Common myeloid progenitor, CD34-positive (primary cell): ENCODE measurements around the gene GRB10.
"Not testable (repeated sequence)": the region's sequence is repeated elsewhere in the genome, so short reads cannot be mapped to it uniquely, and the experiment has no call there.

ENCODE experiments used
- CTCF ChIA-PET: fragments of 350-600 bp; sonication (Branson Sonifier 250); formaldehyde crosslinking; loops from one replicate; lab custom pipeline; 2021; ENCODE audit warnings: antibody characterized with exemption; lab: Charles Lee
- POLR2A ChIA-PET: fragments of 350-600 bp; sonication (Branson Sonifier 250); formaldehyde crosslinking; loops from one replicate; lab custom pipeline; 2021; ENCODE audit warnings: antibody characterized with exemption; lab: Charles Lee
- DNase-seq, 3 donors: peaks; one replicate each; pipeline versions ENCODE4 v3.0.0 to v3.0.0-alpha.2; 2013
- H3K27ac ChIP-seq, 2 experiments: 1 replicate in 1 of 2; 2 replicates in 1 of 2; pipeline ENCODE4 v1.7.0; 2013; ENCODE audit warnings: inconsistent platforms in 2 of 2, low read length in 2 of 2, mild to moderate bottlenecking in 2 of 2, low read depth in 1 of 2, moderate library complexity in 1 of 2; ENCODE audit not compliant: severe bottlenecking in 2 of 2, insufficient read depth in 1 of 2, poor library complexity in 1 of 2
- H3K27me3 ChIP-seq, 5 experiments: replicated peaks in 2 of 5; 1 replicate in 3 of 5; 2 replicates in 2 of 5; pipeline versions ENCODE4 v1.6.1 to v1.7.0; 2013; ENCODE audit warnings: low read length in 4 of 5, mild to moderate bottlenecking in 2 of 5, moderate library complexity in 2 of 5, inconsistent platforms in 1 of 5; ENCODE audit not compliant: insufficient read depth in 5 of 5, control insufficient read depth in 4 of 5
- H3K36me3 ChIP-seq, 4 experiments: 1 replicate in 2 of 4; 2 replicates in 2 of 4; pipeline versions ENCODE4 v1.6.1 to v1.7.0; 2013; ENCODE audit warnings: low read length in 3 of 4, control low read depth in 1 of 4, mild to moderate bottlenecking in 1 of 4; ENCODE audit not compliant: control insufficient read depth in 4 of 4, insufficient read depth in 4 of 4
- H3K4me1 ChIP-seq, 4 experiments: 1 replicate in 3 of 4; 2 replicates in 1 of 4; pipeline versions ENCODE4 v1.6.1 to v1.7.1; 2013; ENCODE audit warnings: low read length in 3 of 4, mild to moderate bottlenecking in 3 of 4, control low read depth in 1 of 4, inconsistent platforms in 1 of 4, moderate library complexity in 1 of 4; ENCODE audit not compliant: control insufficient read depth in 4 of 4, insufficient read depth in 4 of 4; ENCODE audit errors: control extremely low read depth in 1 of 4
- H3K4me3 ChIP-seq, 7 experiments: 1 replicate in 4 of 7; 2 replicates in 3 of 7; pipeline versions ENCODE4 v1.5.1 to v1.7.0; 2013; ENCODE audit warnings: mild to moderate bottlenecking in 7 of 7, low read length in 6 of 7, moderate library complexity in 6 of 7, inconsistent platforms in 2 of 7, low read depth in 2 of 7, control low read depth in 1 of 7; ENCODE audit not compliant: insufficient read depth in 4 of 7, control insufficient read depth in 1 of 7; ENCODE audit errors: extremely low read depth in 1 of 7
- H3K9me3 ChIP-seq, 5 experiments: 1 replicate in 4 of 5; 2 replicates in 1 of 5; pipeline versions ENCODE4 v1.6.1 to v1.7.1; 2013; ENCODE audit warnings: low read length in 4 of 5, mild to moderate bottlenecking in 2 of 5, inconsistent platforms in 1 of 5, low read depth in 1 of 5, moderate library complexity in 1 of 5; ENCODE audit not compliant: control insufficient read depth in 4 of 5, insufficient read depth in 2 of 5; ENCODE audit errors: control extremely low read depth in 1 of 5
- WGBS: methylation state at CpG from one replicate; pipeline ENCODE4 v1.1.5; 2013; ENCODE audit not compliant: insufficient coverage; 5-methylcytosine and 5-hydroxymethylcytosine counted together

Gene GRB10

GRCh38 chr7:50590535-50590934 is 192.2 kb downstream of the GRB10 start:
- ChIA-PET POLR2A (no interaction called here), CTCF (interaction anchor here (1.5 kb wide), 1 partner anchor 89 kb away, joined by 3 read pairs; no protein-coding TSS in a partner anchor)
- H3K27ac ChIP-seq, result no peak overlapping the region
- no peaks in the 10 kb centered on the region for H3K27me3 ChIP-seq
- H3K4me1 ChIP-seq, result no peaks in the 10 kb centered on the region
- 100% methylated on average over 7 of the region's 13 CpGs for WGBS
- H3K9me3 ChIP-seq, result no peaks in the 10 kb centered on the region
- no peak overlapping the region for H3K4me3 ChIP-seq
- H3K36me3 ChIP-seq, result peaks cover 5 to 24% (median 17%) of the 10 kb centered on the region in 4 experiments
- no peak for DNase-seq

GRCh38 chr7:50589364-50589763 is 193.3 kb downstream of the GRB10 start:
- Histone ChIP-seq H3K9me3 (peaks cover 0 to 5% (median under 1%) of the 10 kb centered on the region in 5 experiments), H3K36me3 (peaks cover 3 to 20% (median 16%) of the 10 kb centered on the region in 4 experiments), H3K4me1 (no peaks in the 10 kb centered on the region), H3K27me3 (no peaks in the 10 kb centered on the region), H3K27ac (no peak overlapping the region), H3K4me3 (no peak overlapping the region)
- WGBS, result 100% methylated on average over 1 of the region's 2 CpGs
- POLR2A ChIA-PET, result no interaction called here
- CTCF ChIA-PET, result interaction anchor here (1.0 to 1.5 kb wide), 2 partner anchors 90 to 122 kb away, joined by 3 read pairs; no protein-coding TSS in a partner anchor
- DNase-seq, result no peak

- Histone ChIP-seq H3K4me3 (no peak overlapping the region), H3K9me3 (peaks cover 0 to 9% (median 3%) of the 10 kb centered on the region in 5 experiments), H3K4me1 (no peaks in the 10 kb centered on the region), H3K36me3 (peaks cover 3 to 15% (median 12%) of the 10 kb centered on the region in 4 experiments), H3K27me3 (no peaks in the 10 kb centered on the region), H3K27ac (no peak overlapping the region)
- ChIA-PET POLR2A (no interaction called here), CTCF (interaction anchor here (1.0 kb wide), 1 partner anchor 122 kb away, joined by 3 read pairs; no protein-coding TSS in a partner anchor)
- peak in 1 of 3 donors; percentile 18 for DNase-seq
- WGBS, result 82% methylated on average over 8 of the region's 8 CpGs
Measured at GRCh38 chr7:50588937-50589336, 193.8 kb downstream of the GRB10 start.

GRCh38 chr7:50587737-50588136 is 195.0 kb downstream of the GRB10 start:
- CTCF ChIA-PET, result interaction anchor here (0.9 to 2.7 kb wide), 2 partner anchors 45 to 120 kb away, joined by 3 to 13 read pairs; no protein-coding TSS in a partner anchor
- Histone ChIP-seq H3K4me3 (no peak overlapping the region), H3K27me3 (no peaks in the 10 kb centered on the region), H3K27ac (no peak overlapping the region), H3K36me3 (peaks cover 1 to 10% (median 4%) of the 10 kb centered on the region in 4 experiments), H3K4me1 (no peaks in the 10 kb centered on the region), H3K9me3 (peaks cover 0 to 15% (median 4%) of the 10 kb centered on the region in 5 experiments)
- POLR2A ChIA-PET, result interaction anchor here (0.6 kb wide), 1 partner anchor 562 kb away, joined by 3 read pairs; no protein-coding TSS in a partner anchor
- 70% methylated on average over 3 of the region's 6 CpGs for WGBS
- DNase-seq, result no peak

GRCh38 chr7:50584793-50585408 is 197.8 kb downstream of the GRB10 start:
- Histone ChIP-seq H3K4me1 (no peaks in the 10 kb centered on the region), H3K27me3 (no peaks in the 10 kb centered on the region), H3K27ac (no peak overlapping the region), H3K4me3 (no peak overlapping the region), H3K9me3 (peaks cover 0 to 16% (median 4%) of the 10 kb centered on the region in 5 experiments), H3K36me3 (no peaks in the 10 kb centered on the region)
- DNase-seq, result no peak
- ChIA-PET POLR2A (interaction anchor here (0.6 kb wide), 1 partner anchor 17 kb away, joined by 5 read pairs; no protein-coding TSS in a partner anchor), CTCF (interaction anchor here (1.2 to 1.7 kb wide), 2 partner anchors 23 to 117 kb away, joined by 3 to 4 read pairs; no protein-coding TSS in a partner anchor)
- WGBS, result 90% methylated on average over 5 of the region's 5 CpGs

GRCh38 chr7:50584386-50584785 is 198.3 kb downstream of the GRB10 start:
- H3K4me3 ChIP-seq, result no peak overlapping the region
- no peaks in the 10 kb centered on the region for H3K27me3 ChIP-seq
- no peak for DNase-seq
- no peaks in the 10 kb centered on the region for H3K36me3 ChIP-seq
- no peaks in the 10 kb centered on the region for H3K4me1 ChIP-seq
- WGBS, result 94% methylated on average over 2 of the region's 4 CpGs
- POLR2A ChIA-PET, result interaction anchor here (0.6 kb wide), 1 partner anchor 17 kb away, joined by 5 read pairs; no protein-coding TSS in a partner anchor
- CTCF ChIA-PET, result interaction anchor here (1.2 to 1.7 kb wide), 2 partner anchors 22 to 117 kb away, joined by 3 to 4 read pairs; no protein-coding TSS in a partner anchor
- H3K27ac ChIP-seq, result no peak overlapping the region
- peaks cover 0 to 16% (median 4%) of the 10 kb centered on the region in 5 experiments for H3K9me3 ChIP-seq

- H3K4me3 ChIP-seq, H3K4me1 ChIP-seq, H3K27me3 ChIP-seq, H3K36me3 ChIP-seq, POLR2A ChIA-PET, DNase-seq, CTCF ChIA-PET, H3K27ac ChIP-seq: not testable (repeated sequence)
- H3K9me3 ChIP-seq, result peaks cover 0 to 16% (median 4%) of the 10 kb centered on the region in 5 experiments
- 100% methylated on average over 4 of the region's 4 CpGs for WGBS
Measured at GRCh38 chr7:50583295-50583694, 199.4 kb downstream of the GRB10 start.
